ENCODE data around the gene ANKMY1.

Gene ANKMY1

DNA sequence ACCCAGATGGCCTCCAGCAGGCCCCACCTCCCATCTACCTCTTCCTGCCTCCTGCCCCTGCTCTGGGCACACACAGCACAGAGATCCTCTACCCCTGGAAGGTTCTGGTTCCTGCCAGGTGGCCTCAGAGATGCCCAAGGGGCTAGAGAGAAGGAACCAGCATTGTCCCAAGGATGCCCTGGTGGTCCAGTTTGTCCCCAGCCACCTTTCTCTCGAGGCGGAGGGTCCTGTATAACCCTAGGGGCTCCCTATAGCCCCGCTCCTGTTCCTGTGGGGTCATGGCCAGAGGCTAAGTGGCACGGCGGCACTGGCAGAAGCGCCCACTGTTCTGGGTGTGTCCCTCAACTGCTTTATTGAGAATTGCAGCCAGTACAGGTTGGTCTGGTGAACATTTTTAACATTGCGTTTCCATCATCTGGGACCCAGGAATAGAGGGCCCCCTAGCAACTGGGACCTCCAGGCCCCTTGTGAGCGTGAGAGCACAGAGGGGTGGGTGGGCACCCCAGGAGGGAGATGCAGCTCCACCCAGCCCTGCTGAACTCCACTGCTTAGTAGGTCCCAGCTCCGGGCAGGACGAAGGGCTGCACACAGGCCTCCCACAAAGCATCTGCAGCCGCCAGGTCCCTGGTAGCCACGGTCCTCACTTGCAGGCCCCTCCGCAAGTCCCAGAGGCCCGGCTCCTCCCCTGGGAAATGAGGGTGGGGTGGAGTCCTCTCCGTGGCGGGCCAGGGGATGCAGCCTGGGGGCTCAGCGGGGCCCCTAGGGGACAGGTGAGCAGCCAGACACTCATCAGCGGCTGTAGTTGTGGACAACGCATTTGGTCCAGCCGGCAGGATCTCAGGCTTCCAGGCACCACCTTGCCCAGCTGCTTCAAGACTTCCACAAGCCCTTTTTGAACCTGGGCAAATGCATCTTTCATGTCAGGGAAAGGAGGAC lies 89.2 kb downstream of the ANKMY1 start:
- H3K4me3 ChIP-seq (ENCODE audit: low read depth, low read length) = no peak overlapping the region
- TF ChIP-seq, protein P1, sequence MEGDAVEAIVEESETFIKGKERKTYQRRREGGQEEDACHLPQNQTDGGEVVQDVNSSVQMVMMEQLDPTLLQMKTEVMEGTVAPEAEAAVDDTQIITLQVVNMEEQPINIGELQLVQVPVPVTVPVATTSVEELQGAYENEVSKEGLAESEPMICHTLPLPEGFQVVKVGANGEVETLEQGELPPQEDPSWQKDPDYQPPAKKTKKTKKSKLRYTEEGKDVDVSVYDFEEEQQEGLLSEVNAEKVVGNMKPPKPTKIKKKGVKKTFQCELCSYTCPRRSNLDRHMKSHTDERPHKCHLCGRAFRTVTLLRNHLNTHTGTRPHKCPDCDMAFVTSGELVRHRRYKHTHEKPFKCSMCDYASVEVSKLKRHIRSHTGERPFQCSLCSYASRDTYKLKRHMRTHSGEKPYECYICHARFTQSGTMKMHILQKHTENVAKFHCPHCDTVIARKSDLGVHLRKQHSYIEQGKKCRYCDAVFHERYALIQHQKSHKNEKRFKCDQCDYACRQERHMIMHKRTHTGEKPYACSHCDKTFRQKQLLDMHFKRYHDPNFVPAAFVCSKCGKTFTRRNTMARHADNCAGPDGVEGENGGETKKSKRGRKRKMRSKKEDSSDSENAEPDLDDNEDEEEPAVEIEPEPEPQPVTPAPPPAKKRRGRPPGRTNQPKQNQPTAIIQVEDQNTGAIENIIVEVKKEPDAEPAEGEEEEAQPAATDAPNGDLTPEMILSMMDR (IDR thresholded peaks at IDR 0.05; ENCODE audit: low read depth, low read length) = no peak
- TF ChIP-seq, protein P2, sequence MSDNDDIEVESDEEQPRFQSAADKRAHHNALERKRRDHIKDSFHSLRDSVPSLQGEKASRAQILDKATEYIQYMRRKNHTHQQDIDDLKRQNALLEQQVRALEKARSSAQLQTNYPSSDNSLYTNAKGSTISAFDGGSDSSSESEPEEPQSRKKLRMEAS (IDR thresholded peaks at IDR 0.05; ENCODE audit: low read depth, low read length) = no peak
- TF ChIP-seq MYC (IDR thresholded peaks at IDR 0.05; ENCODE audit: low read depth, low read length) (no peak), POLR2A (IDR thresholded peaks at IDR 0.05; ENCODE audit: extremely low read depth, insufficient read length) (no peak)
- no peak for DNase-seq (ENCODE audit: low read depth)

DNA sequence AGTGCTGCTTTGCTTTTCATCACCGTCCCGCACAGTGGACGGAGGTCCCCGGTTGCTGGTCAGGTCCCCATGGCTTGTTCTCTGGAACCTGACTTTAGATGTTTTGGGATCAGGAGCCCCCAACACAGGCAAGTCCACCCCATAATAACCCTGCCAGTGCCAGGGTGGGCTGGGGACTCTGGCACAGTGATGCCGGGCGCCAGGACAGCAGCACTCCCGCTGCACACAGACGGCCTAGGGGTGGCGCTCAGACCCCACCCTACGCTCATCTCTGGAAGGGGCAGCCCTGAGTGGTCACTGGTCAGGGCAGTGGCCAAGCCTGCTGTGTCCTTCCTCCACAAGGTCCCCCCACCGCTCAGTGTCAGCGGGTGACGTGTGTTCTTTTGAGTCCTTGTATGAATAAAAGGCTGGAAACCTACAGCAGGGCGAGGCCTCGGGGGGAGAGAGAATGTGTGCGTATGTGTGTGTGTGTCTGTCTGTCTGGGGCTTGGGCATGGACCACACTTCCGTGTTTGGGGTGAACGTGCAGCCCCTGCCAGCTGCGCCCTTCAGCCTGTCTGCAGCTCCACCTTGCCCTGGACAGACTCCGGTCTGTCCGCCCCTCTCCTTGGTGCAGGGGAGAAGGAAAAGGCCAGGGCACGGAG lies 90.0 kb downstream of the ANKMY1 start:
- no peak overlapping the region for H3K4me3 ChIP-seq (ENCODE audit: low read depth, low read length)
- TF ChIP-seq MYC (IDR thresholded peaks at IDR 0.05; ENCODE audit: low read depth, low read length) (no peak), POLR2A (IDR thresholded peaks at IDR 0.05; ENCODE audit: extremely low read depth, insufficient read length) (no peak)
- TF ChIP-seq, protein P1 (IDR thresholded peaks at IDR 0.05; ENCODE audit: low read depth, low read length) = no peak
- TF ChIP-seq, protein P2 (IDR thresholded peaks at IDR 0.05; ENCODE audit: low read depth, low read length) = no peak
- DNase-seq (ENCODE audit: low read depth) = no peak

DNA sequence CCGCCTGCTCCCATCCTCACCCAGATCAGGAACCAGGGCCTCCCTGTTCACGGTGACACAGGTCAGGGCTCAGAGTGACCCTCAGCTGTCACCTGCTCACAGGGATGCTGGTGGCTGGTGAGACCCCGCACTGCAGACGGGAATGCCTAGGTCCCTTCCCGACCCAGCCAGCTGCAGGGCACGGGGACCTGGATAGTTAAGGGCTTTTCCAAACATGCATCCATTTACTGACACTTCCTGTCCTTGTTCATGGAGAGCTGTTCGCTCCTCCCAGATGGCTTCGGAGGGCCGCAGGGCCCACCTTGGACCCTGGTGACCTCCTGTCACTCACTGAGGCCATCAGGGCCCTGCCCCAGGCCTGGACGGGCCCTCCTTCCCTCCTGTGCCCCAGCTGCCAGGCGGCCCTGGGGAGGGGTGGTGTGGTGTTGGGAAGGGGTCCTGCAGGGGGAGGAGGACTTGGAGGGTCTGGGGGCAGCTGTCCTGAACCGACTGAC lies 90.6 kb downstream of the ANKMY1 start:
- DNase-seq (ENCODE audit: low read depth) = no peak
- TF ChIP-seq, protein P1 (IDR thresholded peaks at IDR 0.05; ENCODE audit: low read depth, low read length) = no peak
- TF ChIP-seq MYC (IDR thresholded peaks at IDR 0.05; ENCODE audit: low read depth, low read length) (no peak), POLR2A (IDR thresholded peaks at IDR 0.05; ENCODE audit: extremely low read depth, insufficient read length) (no peak)
- TF ChIP-seq, protein P2 (IDR thresholded peaks at IDR 0.05; ENCODE audit: low read depth, low read length) = no peak
- no peak overlapping the region for H3K4me3 ChIP-seq (ENCODE audit: low read depth, low read length)

DNA sequence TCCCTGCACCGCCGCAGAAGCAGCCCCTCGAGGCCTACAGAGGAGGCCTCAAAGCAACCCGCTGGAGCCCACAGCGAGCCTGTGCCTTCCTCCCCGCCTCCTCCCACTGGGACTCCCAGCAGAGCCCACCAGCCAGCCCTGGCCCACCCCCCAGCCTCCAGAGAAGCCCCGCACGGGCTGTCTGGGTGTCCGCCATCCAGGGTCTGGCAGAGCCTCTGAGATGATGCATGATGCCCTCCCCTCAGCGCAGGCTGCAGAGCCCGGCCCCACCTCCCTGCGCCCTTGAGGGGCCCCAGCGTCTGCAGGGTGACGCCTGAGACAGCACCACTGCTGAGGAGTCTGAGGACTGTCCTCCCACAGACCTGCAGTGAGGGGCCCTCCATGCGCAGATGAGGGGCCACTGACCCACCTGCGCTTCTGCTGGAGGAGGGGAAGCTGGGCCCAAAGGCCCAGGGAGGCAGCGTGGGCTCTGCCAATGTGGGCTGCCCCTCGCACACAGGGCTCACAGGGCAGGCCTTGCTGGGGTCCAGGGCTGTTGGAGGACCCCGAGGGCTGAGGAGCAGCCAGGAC lies 91.1 kb downstream of the ANKMY1 start:
- no peak for DNase-seq (ENCODE audit: low read depth)
- TF ChIP-seq, protein P1 (IDR thresholded peaks at IDR 0.05; ENCODE audit: low read depth, low read length) = no peak
- TF ChIP-seq MYC (IDR thresholded peaks at IDR 0.05; ENCODE audit: low read depth, low read length) = no peak
- TF ChIP-seq, protein P2 (IDR thresholded peaks at IDR 0.05; ENCODE audit: low read depth, low read length) = no peak
- TF ChIP-seq POLR2A (IDR thresholded peaks at IDR 0.05; ENCODE audit: extremely low read depth, insufficient read length) = no peak

DNA sequence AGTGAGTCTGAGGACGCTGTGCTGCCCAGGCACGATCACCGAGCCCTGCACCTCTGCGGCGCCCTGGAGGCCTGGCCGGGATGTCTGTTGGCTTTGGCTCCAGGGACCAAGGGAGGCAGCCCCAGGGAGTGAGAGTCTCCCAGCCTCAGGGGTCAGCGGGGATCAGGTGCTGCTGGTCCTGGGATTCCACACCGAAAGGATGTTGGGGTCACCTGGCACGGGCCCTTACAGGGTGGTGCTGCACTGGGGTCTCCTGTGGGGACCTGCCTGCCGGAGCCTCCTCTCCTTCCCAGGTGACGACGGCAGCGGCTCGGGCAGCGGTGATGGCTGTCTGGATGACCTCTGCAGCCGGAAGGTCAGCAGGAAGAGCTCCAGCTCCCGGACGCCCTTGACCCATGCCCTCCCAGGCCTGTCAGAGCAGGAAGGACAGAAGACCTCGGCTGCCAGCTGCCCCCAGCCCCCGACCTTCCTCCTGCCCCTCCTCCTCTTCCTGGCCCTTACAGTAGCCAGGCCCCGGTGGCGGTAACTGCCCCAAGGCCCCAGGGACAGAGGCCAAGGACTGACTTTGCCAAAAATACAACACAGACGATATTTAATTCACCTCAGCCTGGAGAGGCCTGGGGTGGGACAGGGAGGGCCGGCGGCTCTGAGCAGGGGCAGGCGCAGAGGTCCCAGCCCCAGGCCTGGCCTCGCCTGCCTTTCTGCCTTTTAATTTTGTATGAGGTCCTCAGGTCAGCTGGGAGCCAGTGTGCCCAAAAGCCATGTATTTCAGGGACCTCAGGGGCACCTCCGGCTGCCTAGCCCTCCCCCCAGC lies 91.8 kb downstream of the ANKMY1 start:
- DNase-seq (ENCODE audit: low read depth) = no peak
- no peak overlapping the region for H3K4me3 ChIP-seq (ENCODE audit: low read depth, low read length)
- TF ChIP-seq POLR2A (IDR thresholded peaks at IDR 0.05; ENCODE audit: extremely low read depth, insufficient read length) = no peak
- no peak for TF ChIP-seq MYC (IDR thresholded peaks at IDR 0.05; ENCODE audit: low read depth, low read length)
- TF ChIP-seq, protein P1 (IDR thresholded peaks at IDR 0.05; ENCODE audit: low read depth, low read length) = no peak
- TF ChIP-seq, protein P2 (IDR thresholded peaks at IDR 0.05; ENCODE audit: low read depth, low read length) = no peak

More for the DNA sequence above, 91.1 kb downstream of the ANKMY1 start:
- H3K4me3 ChIP-seq (ENCODE audit: low read depth, low read length) = no peak overlapping the region

Measured in NB4 (cell line).